SK-N-SH (cell line): ENCODE measurements around the gene XPO1. TPM values are rescaled to one million over a fixed set of nuclear protein-coding genes. Genes with fewer than 3 reads are reported as not detected.

Experiments
- CTCF ChIA-PET: fragments of 300-600, 350-600 bp; formaldehyde crosslinking; extraction: SDS; loops from one replicate; lab custom pipeline; 2021; lab: Yijun Ruan, JAX
- POLR2A ChIA-PET: fragments of 350-600 bp; sonication (Branson Sonifier 250); formaldehyde crosslinking; extraction: SDS; loops from one replicate; lab custom pipeline; 2020; ENCODE audit warnings: antibody characterized with exemption, inconsistent platforms; lab: Yijun Ruan, JAX
- DNase-seq: peaks from one replicate; pipeline ENCODE4 v3.0.0; 2012
- H2AFZ ChIP-seq: fragments of 200-600 bp; sonication (generic); 2 replicates; pipeline ENCODE4 v1.8.1; 2016; ENCODE audit warnings: antibody characterized with exemption, mild to moderate bottlenecking, low read depth
- H3F3A ChIP-seq: fragments of 200-600 bp; sonication (generic); replicated peaks from 2 replicates; pipeline ENCODE3; 2016; ENCODE audit warnings: antibody characterized with exemption, mild to moderate bottlenecking; ENCODE audit not compliant: insufficient read depth
- H3K27ac ChIP-seq, 2 experiments: fragments of 200-500 bp in 1 of 2; fragments of 200-600 bp in 1 of 2; sonication (Bioruptor generic) in 1 of 2; sonication (generic), shearing (Covaris generic) in 1 of 2; 2 replicates each; pipeline versions ENCODE4 v1.5.1 to v1.6.1; 2014 to 2016; ENCODE audit warnings: low read depth in 2 of 2, inconsistent platforms in 1 of 2, low read length in 1 of 2, mild to moderate bottlenecking in 1 of 2, mixed read lengths in 1 of 2
- H3K27me3 ChIP-seq: fragments of 200-600 bp; sonication (generic), shearing (Covaris generic); 2 replicates; pipeline ENCODE4 v1.6.1; 2016; ENCODE audit warnings: mixed run types; ENCODE audit not compliant: insufficient read depth
- H3K36me3 ChIP-seq, 2 experiments: fragments of 200-500 bp in 1 of 2; fragments of 200-600 bp in 1 of 2; sonication (Bioruptor generic) in 1 of 2; sonication (generic) in 1 of 2; replicated peaks in 1 of 2; 2 replicates each; pipeline versions ENCODE3 to v1.5.1; 2014 to 2016; ENCODE audit warnings: low read length in 1 of 2, mild to moderate bottlenecking in 1 of 2; ENCODE audit not compliant: insufficient read depth in 2 of 2, control insufficient read depth in 1 of 2
- H3K4me1 ChIP-seq, 2 experiments: fragments of 200-500 bp in 1 of 2; fragments of 200-600 bp in 1 of 2; sonication (Bioruptor generic) in 1 of 2; sonication (generic), shearing (Covaris generic) in 1 of 2; 2 replicates each; pipeline versions ENCODE4 v1.5.1 to v1.6.1; 2014 to 2016; ENCODE audit warnings: low read depth in 1 of 2, low read length in 1 of 2, mixed run types in 1 of 2; ENCODE audit not compliant: insufficient read depth in 2 of 2, control insufficient read depth in 1 of 2
- H3K4me2 ChIP-seq: fragments of 200-600 bp; sonication (generic), shearing (Covaris generic); 2 replicates; pipeline ENCODE4 v1.6.1; 2017; ENCODE audit warnings: mixed run types
- H3K4me3 ChIP-seq, 2 experiments: fragments of 200-500 bp in 1 of 2; fragments of 200-600 bp in 1 of 2; sonication (Bioruptor generic) in 1 of 2; sonication (generic), shearing (Covaris generic) in 1 of 2; 2 replicates each; pipeline versions ENCODE4 v1.5.1 to v1.8.1; 2014 to 2016; ENCODE audit warnings: low read depth in 2 of 2, inconsistent platforms in 1 of 2, low read length in 1 of 2, mild to moderate bottlenecking in 1 of 2, mixed read lengths in 1 of 2, moderate library complexity in 1 of 2
- H3K79me2 ChIP-seq: fragments of 200-600 bp; sonication (generic); 2 replicates; pipeline ENCODE4 v1.8.1; 2017; ENCODE audit warnings: mild to moderate bottlenecking; ENCODE audit not compliant: insufficient read depth
- H3K9ac ChIP-seq: fragments of 200-600 bp; sonication (generic); 2 replicates; pipeline ENCODE4 v1.6.1; 2017; ENCODE audit warnings: mixed run types
- H3K9me2 ChIP-seq: fragments of 200-600 bp; sonication (generic); 2 replicates; pipeline ENCODE4 v1.6.1; 2017; ENCODE audit warnings: mixed run types
- H3K9me3 ChIP-seq: fragments of 200-600 bp; sonication (generic); 2 replicates; pipeline ENCODE4 v1.6.1; 2017; ENCODE audit warnings: mixed run types, mild to moderate bottlenecking, moderate library complexity
- H4K20me1 ChIP-seq: fragments of 200-600 bp; sonication (generic); 2 replicates; pipeline ENCODE4 v1.6.1; 2017; ENCODE audit warnings: mild to moderate bottlenecking, mixed run types; ENCODE audit not compliant: insufficient read depth
- ELF1 ChIP-seq: IDR thresholded peaks from 2 replicates; pipeline ENCODE4 v1.4.0; 2012
- FOXM1 ChIP-seq: IDR thresholded peaks from 2 replicates; pipeline ENCODE4 v1.4.0; 2012; ENCODE audit warnings: low read depth, mild to moderate bottlenecking
- JUND ChIP-seq: IDR thresholded peaks from 2 replicates; pipeline ENCODE4 v1.4.0; 2012
- RFX5 ChIP-seq: IDR thresholded peaks from 2 replicates; pipeline ENCODE4 v1.6.1; 2012; ENCODE audit warnings: mild to moderate bottlenecking, improper control_type of control experiment, low read length
- TAF1 ChIP-seq: IDR thresholded peaks from 2 replicates; pipeline ENCODE4 v1.6.1; 2012; ENCODE audit warnings: low read depth, mild to moderate bottlenecking, low read length, moderate library complexity, borderline replicate concordance
- WGBS: methylation state at CpG from one replicate; pipeline ENCODE4 v1.1.6; 2017; ENCODE audit warnings: low lambda C conversion rate; 5-methylcytosine and 5-hydroxymethylcytosine counted together
- polyA plus RNA-seq, 3 experiments: library from polyadenylated mRNA; depleted of rRNA; stranded (reverse); fragments of >200 nt; gene quantifications; 2 replicates each; pipeline ENCODE4 v1.2.3, GENCODE V29; 2012
- TF ChIP-seq, protein P1 (sequence below): IDR thresholded peaks from 2 replicates; pipeline ENCODE4; 2012
- TF ChIP-seq, protein P2 (sequence below): fragments of 150-350 bp; IDR thresholded peaks from 2 replicates; pipeline ENCODE4 v1.6.1; 2017; ENCODE audit warnings: antibody characterized with exemption, low read length, low read depth, borderline replicate concordance
- TF ChIP-seq, protein P3 (sequence below): fragments of 200-600 bp; sonication (generic); IDR thresholded peaks from 2 replicates; pipeline ENCODE4 v1.6.1; 2017; ENCODE audit warnings: antibody characterized with exemption, mild to moderate bottlenecking, moderate library complexity
- TF ChIP-seq, protein P4 (sequence below): IDR thresholded peaks from 2 replicates; pipeline ENCODE4 v1.4.0; 2012; ENCODE audit warnings: low read depth
- TF ChIP-seq, protein P5 (sequence below): fragments of 150-350 bp; IDR thresholded peaks from 2 replicates; pipeline ENCODE4 v1.6.1; 2016; ENCODE audit warnings: mild to moderate bottlenecking, low read depth, low read length

Gene XPO1
- polyA plus RNA-seq, 1 of the 3 experiments (the other 2 are of a cell fraction): 61.0 TPM

DNA sequence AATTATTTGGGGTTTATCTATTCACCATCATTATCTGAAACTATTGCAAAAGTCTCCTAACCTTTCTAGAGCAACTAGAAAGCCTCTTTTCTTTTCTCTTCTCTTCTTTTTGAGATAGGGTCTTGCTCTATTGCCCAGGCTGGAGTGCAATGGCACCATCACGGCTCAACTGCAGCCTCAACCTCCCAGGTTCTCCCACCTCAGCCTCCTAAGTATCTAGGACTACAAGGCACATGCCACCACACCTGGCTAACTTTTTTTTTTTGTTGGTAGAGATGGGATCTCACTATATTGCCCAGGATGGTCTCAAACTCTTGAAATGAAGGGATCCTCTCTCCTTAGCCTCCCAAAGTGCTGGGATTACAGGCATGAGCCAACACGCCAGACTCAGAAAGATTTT lies 24.5 kb upstream of the XPO1 start:
- 71% methylated on average over 2 of the region's 2 CpGs for WGBS
- no peak overlapping the region for H3K4me3 ChIP-seq
- no peaks in the 10 kb centered on the region for H4K20me1 ChIP-seq
- TF ChIP-seq, protein P1, sequence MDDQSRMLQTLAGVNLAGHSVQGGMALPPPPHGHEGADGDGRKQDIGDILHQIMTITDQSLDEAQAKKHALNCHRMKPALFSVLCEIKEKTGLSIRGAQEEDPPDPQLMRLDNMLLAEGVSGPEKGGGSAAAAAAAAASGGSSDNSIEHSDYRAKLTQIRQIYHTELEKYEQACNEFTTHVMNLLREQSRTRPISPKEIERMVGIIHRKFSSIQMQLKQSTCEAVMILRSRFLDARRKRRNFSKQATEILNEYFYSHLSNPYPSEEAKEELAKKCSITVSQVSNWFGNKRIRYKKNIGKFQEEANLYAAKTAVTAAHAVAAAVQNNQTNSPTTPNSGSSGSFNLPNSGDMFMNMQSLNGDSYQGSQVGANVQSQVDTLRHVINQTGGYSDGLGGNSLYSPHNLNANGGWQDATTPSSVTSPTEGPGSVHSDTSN: no peak
- no peak for TF ChIP-seq JUND
- no peak for TF ChIP-seq FOXM1
- TF ChIP-seq ELF1: no peak
- TF ChIP-seq, protein P2, sequence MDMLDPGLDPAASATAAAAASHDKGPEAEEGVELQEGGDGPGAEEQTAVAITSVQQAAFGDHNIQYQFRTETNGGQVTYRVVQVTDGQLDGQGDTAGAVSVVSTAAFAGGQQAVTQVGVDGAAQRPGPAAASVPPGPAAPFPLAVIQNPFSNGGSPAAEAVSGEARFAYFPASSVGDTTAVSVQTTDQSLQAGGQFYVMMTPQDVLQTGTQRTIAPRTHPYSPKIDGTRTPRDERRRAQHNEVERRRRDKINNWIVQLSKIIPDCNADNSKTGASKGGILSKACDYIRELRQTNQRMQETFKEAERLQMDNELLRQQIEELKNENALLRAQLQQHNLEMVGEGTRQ: no peak
- TF ChIP-seq, protein P3, sequence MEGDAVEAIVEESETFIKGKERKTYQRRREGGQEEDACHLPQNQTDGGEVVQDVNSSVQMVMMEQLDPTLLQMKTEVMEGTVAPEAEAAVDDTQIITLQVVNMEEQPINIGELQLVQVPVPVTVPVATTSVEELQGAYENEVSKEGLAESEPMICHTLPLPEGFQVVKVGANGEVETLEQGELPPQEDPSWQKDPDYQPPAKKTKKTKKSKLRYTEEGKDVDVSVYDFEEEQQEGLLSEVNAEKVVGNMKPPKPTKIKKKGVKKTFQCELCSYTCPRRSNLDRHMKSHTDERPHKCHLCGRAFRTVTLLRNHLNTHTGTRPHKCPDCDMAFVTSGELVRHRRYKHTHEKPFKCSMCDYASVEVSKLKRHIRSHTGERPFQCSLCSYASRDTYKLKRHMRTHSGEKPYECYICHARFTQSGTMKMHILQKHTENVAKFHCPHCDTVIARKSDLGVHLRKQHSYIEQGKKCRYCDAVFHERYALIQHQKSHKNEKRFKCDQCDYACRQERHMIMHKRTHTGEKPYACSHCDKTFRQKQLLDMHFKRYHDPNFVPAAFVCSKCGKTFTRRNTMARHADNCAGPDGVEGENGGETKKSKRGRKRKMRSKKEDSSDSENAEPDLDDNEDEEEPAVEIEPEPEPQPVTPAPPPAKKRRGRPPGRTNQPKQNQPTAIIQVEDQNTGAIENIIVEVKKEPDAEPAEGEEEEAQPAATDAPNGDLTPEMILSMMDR: no peak
- TF ChIP-seq, protein P4, sequence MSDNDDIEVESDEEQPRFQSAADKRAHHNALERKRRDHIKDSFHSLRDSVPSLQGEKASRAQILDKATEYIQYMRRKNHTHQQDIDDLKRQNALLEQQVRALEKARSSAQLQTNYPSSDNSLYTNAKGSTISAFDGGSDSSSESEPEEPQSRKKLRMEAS: no peak
- no peak for TF ChIP-seq TAF1
- POLR2A ChIA-PET: no interaction called here
- no peaks in the 10 kb centered on the region for H3K36me3 ChIP-seq
- no peak overlapping the region for H3K27ac ChIP-seq
- H3K79me2 ChIP-seq: no peaks in the 10 kb centered on the region
- H3K27me3 ChIP-seq: no peaks in the 10 kb centered on the region
- H3K9me2 ChIP-seq: no peaks in the 10 kb centered on the region
- H3K9me3 ChIP-seq: no peaks in the 10 kb centered on the region
- CTCF ChIA-PET: no interaction called here
- no peak overlapping the region for H3K9ac ChIP-seq
- no peak for DNase-seq
- no peak overlapping the region for H2AFZ ChIP-seq
- no peaks in the 10 kb centered on the region for H3K4me1 ChIP-seq
- H3F3A ChIP-seq: no peaks in the 10 kb centered on the region
- H3K4me2 ChIP-seq: no peak overlapping the region

DNA sequence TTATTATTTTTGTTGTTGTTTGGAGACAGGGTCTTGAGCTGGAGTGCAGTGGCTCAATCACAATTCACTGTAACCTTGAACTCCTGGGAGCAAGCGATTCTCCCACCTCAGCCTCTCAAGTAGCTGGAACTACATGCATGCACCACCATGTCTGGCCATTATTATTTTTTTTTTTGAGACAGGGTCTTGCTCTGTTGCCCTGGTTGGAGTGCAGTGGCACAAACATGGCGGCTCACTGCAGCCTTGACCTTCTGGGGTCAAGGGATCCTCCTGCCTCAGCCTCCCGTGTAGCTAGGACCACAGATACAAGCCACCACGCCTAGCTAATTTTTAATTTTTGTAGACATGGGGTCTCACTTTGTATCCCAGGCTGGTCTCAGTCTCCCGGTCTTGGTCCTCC lies 20.0 kb upstream of the XPO1 start:
- ChIA-PET POLR2A (no interaction called here), CTCF (no interaction called here)
- Histone ChIP-seq H3K27ac (no peak overlapping the region), H3K4me1 (no peaks in the 10 kb centered on the region), H3K4me2 (no peak overlapping the region), H3K4me3 (no peak overlapping the region), H3K9me3 (no peaks in the 10 kb centered on the region), H3K79me2 (no peaks in the 10 kb centered on the region), H3K36me3 (no peaks in the 10 kb centered on the region), H3K27me3 (no peaks in the 10 kb centered on the region), H2AFZ (no peak overlapping the region), H3K9me2 (no peaks in the 10 kb centered on the region), H4K20me1 (no peaks in the 10 kb centered on the region), H3K9ac (no peak overlapping the region), H3F3A (no peaks in the 10 kb centered on the region)
- TF ChIP-seq, protein P5, sequence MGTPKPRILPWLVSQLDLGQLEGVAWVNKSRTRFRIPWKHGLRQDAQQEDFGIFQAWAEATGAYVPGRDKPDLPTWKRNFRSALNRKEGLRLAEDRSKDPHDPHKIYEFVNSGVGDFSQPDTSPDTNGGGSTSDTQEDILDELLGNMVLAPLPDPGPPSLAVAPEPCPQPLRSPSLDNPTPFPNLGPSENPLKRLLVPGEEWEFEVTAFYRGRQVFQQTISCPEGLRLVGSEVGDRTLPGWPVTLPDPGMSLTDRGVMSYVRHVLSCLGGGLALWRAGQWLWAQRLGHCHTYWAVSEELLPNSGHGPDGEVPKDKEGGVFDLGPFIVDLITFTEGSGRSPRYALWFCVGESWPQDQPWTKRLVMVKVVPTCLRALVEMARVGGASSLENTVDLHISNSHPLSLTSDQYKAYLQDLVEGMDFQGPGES: no peak
- TF ChIP-seq RFX5: no peak
- 51% methylated on average over 5 of the region's 5 CpGs for WGBS
- no peak for DNase-seq
